ENCODE measurements around the gene EIF2S2. TPM values are rescaled to one million over a fixed set of nuclear protein-coding genes. Genes with fewer than 3 reads are reported as not detected.
A peak's percentile ranks its signal among the peaks of the same experiment; 100 is the strongest.

EIF2S2 gene
- total RNA-seq, 2 donors from 2014 or later = 37.2 to 51.3 TPM

GRCh38 chr20:34124469-34125249 is 12.6 kb upstream of the EIF2S2 start:
- no peak for DNase-seq
- intact Hi-C loops (cut with DNase I) = loop anchor here (5.0 to 10.0 kb wide), 2 partner anchors 257 to 260 kb away; no protein-coding TSS in a partner anchor
- ATAC-seq = no peak

DNA sequence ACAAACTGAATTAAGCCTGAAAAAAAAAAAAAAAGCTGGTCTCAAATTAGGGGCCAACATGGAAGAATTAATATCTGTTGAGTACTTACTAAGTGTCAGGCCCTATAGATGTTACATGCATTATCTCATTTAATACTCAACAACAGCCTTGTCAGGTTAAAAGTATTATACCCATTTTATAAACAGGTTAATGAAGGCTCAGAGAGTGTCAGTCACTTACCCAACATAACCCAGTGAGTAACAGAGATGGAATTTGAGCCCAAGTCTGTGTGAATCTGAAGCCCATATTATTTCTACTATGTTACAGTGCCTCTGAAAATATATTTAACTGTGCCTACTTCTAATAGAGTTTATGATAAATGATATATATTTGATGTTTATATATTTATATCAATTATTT is 11.3 kb upstream of the EIF2S2 start:
- no peak for DNase-seq
- no peak for ATAC-seq
- intact Hi-C loops (cut with DNase I) = loop anchor here in 1 of 2 donors (10.0 kb wide), 1 partner anchor 259 kb away; no protein-coding TSS in a partner anchor

- intact Hi-C loops (cut with DNase I) = loop anchor here in 1 of 2 donors (10.0 kb wide), 1 partner anchor 258 kb away; no protein-coding TSS in a partner anchor
- DNase-seq (no peak), ATAC-seq (no peak)
Observed at GRCh38 chr20:34122274-34122980, 10.4 kb upstream of the EIF2S2 start.

DNA sequence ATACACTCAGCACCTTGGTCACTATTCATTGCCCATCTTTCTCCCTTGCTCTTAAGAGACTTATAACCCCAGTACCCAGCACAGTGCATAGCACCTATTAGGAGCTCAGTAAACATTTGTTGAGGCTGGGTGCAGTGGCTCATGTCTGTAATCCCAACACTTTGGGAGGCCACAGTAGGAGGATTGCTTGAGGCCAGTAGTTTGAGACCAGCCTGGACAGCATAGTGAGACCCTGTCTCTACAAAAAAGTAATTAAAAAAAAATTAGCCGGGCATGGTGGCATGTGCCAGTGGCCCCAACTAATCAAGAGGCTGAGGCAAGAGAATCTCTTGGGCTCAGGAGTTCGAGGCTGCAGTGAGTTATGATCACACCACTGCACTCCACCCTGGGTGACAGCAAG is 8.2 kb upstream of the EIF2S2 start:
- intact Hi-C loops (cut with DNase I) = loop anchor here in 1 of 2 donors (10.0 kb wide), 1 partner anchor 255 kb away; no protein-coding TSS in a partner anchor

DNA sequence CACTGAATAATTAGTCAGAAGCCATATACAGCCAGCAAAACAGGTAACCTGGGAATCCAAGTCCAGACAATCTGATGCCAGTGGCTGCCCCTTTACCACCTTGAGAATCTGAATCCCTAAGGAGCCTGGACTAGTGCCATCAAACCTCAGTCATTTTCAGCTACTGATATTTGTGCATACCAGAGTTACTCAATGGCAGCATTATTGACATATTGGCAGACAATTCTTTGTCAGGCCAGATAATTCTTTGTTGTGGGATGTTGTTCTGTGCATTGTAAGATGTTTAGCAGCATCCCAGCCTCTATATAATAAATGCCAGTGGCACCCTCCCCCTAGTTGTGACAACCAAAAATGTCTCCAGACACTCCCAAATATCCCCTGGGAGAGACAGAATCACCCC is 3.2 kb upstream of the EIF2S2 start:
- DNase-seq = no peak
- ATAC-seq = no peak
- intact Hi-C loops (cut with DNase I) = no loop called here

More for the DNA sequence above, 8.2 kb upstream of the EIF2S2 start:
- no peak for DNase-seq
- no peak for ATAC-seq

DNA sequence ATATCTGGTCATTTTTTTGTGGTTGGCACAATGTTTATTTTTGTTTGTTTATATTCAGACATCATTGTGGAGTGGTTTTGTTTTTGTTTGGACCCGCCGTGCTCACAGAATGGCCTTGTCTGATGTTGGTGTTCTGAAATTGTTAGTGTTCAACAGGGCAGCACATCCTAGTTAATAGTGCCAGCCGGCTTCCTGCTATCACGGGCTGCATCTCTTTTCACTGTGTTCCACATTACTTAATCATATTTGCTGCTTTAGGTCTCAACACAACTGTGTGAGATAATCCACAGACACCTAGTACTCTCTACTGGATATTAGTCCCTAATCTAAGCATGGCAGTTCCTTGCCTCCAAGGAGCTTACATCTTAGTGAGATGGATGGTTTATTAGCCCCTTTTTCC is 2.8 kb upstream of the EIF2S2 start:
- ATAC-seq = no peak
- no peak for DNase-seq
- intact Hi-C loops (cut with DNase I) = no loop called here

- intact Hi-C loops (cut with DNase I) = no loop called here
- no peak for DNase-seq
- peak in 1 of 2 donors; percentile 7 for ATAC-seq
Observed at GRCh38 chr20:34112600-34113101, 608 bp upstream of the EIF2S2 start.

DNA sequence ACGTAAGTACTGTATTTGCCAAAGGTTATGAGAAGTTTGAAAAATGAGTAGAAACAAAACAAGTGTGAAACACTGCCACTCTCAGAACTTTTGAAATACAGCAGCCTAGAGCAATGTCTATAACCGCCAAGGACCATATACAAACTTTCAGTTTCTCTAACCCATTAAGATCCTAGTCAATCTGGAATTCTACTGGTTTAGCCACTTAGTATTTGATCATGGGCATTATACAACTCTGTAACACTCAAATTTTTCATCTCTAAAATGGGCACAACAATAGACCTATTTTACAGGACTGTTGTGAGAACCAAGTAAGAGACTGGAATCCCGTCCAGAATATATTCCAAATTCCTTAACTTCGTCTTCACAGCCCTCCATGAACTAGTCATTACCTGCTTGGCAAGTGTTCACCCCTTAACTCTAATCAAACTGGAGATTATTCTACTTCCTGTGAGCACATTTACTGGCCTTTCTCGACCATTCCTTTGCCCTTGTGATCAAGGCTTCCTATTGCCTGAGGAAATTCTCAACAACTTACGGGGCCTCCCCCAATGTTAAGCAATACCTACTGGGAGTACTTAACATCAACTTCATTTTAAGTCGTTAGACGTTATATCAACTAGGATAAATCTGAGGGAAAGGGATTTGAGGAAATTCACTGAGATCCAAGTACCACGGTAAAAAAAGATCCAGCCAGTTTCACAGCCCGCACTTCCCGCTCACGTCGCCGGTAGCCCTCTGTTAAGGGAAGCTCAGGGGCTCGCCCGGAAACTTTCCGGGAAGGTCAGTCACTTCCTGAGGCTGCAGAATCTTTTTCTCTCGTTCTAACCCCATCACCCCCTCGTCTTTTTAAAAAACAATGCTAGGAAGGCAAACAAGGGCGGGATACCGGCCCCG is 1.1 kb downstream of the EIF2S2 start:
- DNase-seq (peak; percentile 46), ATAC-seq (peak in 1 of 2 donors; percentile 8)
- intact Hi-C loops (cut with DNase I) = no loop called here

- intact Hi-C loops (cut with DNase I) = no loop called here
- ATAC-seq = no peak
Observed at GRCh38 chr20:34110025-34110744, 1.9 kb downstream of the EIF2S2 start.

GRCh38 chr20:34109442-34109841 is 2.6 kb downstream of the EIF2S2 start:
- DNase-seq (no peak), ATAC-seq (no peak)
- intact Hi-C loops (cut with DNase I) = no loop called here

More at GRCh38 chr20:34110025-34110744, 1.9 kb downstream of the EIF2S2 start:
- no peak for DNase-seq

DNA sequence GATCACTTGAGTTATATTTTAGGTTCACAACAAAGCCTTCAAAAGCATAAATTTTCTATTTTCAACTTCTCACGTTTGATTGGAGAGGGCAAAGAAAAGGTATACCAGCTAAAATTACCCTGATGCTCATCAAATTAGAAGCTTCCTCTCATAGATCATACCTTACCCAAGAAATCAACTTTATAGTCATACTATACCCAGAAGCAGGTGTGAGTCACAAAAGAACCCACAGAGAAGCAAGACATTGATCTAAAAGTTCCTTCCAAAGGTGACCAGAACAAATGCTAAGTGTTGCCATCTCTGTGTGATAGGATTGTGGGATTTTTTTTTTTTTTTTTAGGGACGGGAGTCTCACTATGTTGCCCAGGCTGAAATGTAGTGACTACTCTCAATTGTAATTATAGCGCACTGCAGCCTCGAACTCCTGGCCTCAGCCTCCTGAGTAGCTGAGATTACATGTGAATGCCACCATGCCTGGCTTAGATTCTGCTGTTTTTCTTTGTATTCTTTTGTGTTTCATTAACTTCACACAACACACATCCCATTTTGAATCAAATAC is 3.3 kb downstream of the EIF2S2 start:
- DNase-seq (no peak), ATAC-seq (no peak)
- intact Hi-C loops (cut with DNase I) = no loop called here

- intact Hi-C loops (cut with DNase I) = no loop called here
- DNase-seq (no peak), ATAC-seq (no peak)
Observed at GRCh38 chr20:34105978-34106675, 5.9 kb downstream of the EIF2S2 start.

DNA sequence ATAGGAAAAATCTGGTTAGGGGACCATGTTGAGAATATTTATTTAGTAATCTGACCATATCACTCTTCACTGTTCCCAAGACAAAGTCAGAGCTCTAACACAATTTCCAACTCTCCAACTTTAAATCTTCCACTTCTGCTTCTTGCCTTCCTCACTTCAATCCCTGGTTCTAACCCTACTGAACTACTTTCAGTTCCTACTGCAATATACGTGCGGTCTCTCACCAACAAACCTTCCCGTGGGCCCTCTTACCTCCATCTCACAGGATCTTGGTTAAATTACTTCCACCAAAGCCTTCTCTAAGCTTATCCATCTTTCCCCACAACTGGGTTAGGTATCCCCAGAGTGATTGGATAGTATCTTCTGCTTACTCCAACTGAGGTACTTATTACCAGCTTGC is 8.0 kb downstream of the EIF2S2 start:
- intact Hi-C loops (cut with DNase I) = no loop called here
- no peak for DNase-seq
- no peak for ATAC-seq

DNA sequence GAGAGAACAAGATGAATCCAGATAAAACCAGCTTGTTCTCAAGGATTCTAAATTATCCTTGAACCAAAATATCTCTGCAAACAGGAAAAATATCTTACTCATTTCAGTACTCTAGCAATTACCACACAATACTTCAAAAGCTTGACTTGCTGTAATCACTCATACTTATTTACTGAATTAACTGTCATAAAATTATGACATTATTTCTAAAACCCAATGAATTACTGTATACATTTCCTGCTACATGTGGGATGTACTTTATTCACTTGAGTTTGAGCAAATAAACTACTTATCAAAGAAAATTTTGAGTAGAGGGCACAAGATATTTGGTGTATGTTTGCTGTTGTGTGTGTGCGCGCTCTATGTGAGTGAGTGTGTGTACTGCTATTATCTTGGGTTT is 9.7 kb downstream of the EIF2S2 start:
- DNase-seq (no peak), ATAC-seq (no peak)
- intact Hi-C loops (cut with DNase I) = no loop called here

DNA sequence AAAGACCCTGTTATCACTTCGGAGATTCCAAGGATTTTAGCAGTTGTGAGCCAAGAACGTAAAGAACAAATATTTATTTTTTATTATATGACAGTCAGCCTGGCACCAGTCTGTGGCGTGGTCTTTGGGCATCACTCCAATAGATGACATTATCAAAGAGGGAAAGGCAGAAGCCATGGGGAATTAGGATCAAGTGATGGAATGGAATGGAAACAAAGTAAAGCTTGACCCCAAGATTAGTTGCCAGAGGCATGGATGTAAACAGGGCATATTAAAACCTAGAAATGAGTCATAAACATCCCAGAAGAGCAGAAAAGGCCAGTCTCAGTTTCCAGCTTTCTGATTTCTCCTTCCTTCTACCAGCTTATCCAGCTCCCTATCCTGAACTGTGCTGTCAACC is 11.5 kb downstream of the EIF2S2 start:
- DNase-seq (no peak), ATAC-seq (no peak)
- intact Hi-C loops (cut with DNase I) = no loop called here

DNA sequence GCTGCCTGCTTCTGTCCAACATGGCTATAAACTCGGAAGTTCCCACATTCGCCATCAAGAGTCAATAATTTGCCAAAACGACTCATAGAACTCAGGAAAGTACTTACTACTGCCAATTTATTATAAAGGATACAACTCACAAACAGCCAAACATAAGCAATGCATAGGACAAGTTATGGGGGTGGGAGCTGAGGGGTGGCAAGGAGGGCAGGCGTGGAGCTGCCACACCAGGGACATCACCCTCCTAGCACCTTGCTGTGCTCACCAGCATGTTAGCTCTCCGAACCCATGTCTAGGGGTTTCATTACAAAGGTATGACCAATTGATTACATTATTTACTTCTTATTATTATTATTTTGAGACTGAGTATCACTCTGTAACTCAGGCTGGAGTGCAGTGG is 12.4 kb downstream of the EIF2S2 start:
- intact Hi-C loops (cut with DNase I) = no loop called here
- ATAC-seq = no peak
- no peak for DNase-seq

DNA sequence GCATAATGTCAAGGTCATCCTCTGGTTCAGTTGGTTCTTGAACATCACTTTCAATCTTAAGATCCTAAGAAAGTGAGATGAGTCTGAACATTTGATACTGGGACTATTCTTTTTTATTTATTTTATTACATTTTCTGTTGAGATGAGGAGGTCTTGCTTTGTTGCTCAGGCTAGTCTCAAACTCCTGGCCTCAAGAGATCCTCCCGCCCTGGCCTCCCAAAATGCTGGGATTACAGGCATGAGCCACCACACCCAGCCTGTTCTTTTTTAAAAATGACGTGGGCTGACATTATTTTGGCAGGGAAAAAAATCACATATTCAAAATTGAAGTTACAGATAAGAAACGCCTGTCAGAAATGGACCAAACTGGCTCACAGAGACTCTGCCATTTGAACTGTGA is 13.5 kb downstream of the EIF2S2 start:
- ATAC-seq (no peak), DNase-seq (no peak)
- intact Hi-C loops (cut with DNase I) = no loop called here

Measured in left cardiac atrium (tissue), 4 donors.